MCF 10A (cell line): ENCODE results near the gene LAMA3. TPM values are rescaled to one million over a fixed set of nuclear protein-coding genes. Genes with fewer than 3 reads are reported as not detected.
A peak's percentile ranks its signal among the peaks of the same experiment; 100 is the strongest.

ENCODE experiments used
- BruUV-seq: library from RNA; stranded (reverse); fragments of 400-500 nt; replicated peaks from 2 replicates; lab custom pipeline; 2021; lab: Mats Ljungman, UMichigan
- CTCF ChIA-PET: fragments of 300-600 bp; sonication (Branson Sonifier 250); formaldehyde crosslinking; extraction: SDS; loops from one replicate; lab custom pipeline; 2021; ENCODE audit warnings: antibody characterized with exemption, inconsistent platforms; lab: Yijun Ruan, JAX
- POLR2A ChIA-PET: fragments of 300-600, 350-650 bp; sonication (Branson Sonifier 250); formaldehyde crosslinking; extraction: SDS; loops from one replicate; lab custom pipeline; 2020; ENCODE audit warnings: antibody characterized with exemption, inconsistent platforms; lab: Yijun Ruan, JAX
- DNase-seq: peaks from one replicate; pipeline ENCODE4 v3.0.0-alpha.2; 2018; ENCODE audit not compliant: unreplicated experiment
- H3K27ac Mint-ChIP-seq: one replicate; pipeline ENCODE4 v1.8.0; 2022; ENCODE audit warnings: mild to moderate bottlenecking, low read depth, mixed read lengths; ENCODE audit not compliant: unreplicated experiment
- H3K27me3 Mint-ChIP-seq: one replicate; pipeline ENCODE4 v1.8.0; 2022; ENCODE audit warnings: mixed read lengths; ENCODE audit not compliant: insufficient read depth, unreplicated experiment
- H3K36me3 Mint-ChIP-seq: one replicate; pipeline ENCODE4 v1.8.0; 2022; ENCODE audit warnings: mild to moderate bottlenecking, moderate library complexity, mixed read lengths; ENCODE audit not compliant: insufficient read depth, unreplicated experiment
- H3K4me1 Mint-ChIP-seq: one replicate; pipeline ENCODE4 v1.8.0; 2022; ENCODE audit warnings: mixed read lengths; ENCODE audit not compliant: insufficient read depth, unreplicated experiment
- H3K4me3 Mint-ChIP-seq: one replicate; pipeline ENCODE4 v1.8.0; 2022; ENCODE audit warnings: mild to moderate bottlenecking, moderate library complexity, mixed read lengths; ENCODE audit not compliant: unreplicated experiment
- H3K9me3 Mint-ChIP-seq: one replicate; pipeline ENCODE4 v1.8.0; 2022; ENCODE audit warnings: mixed read lengths; ENCODE audit not compliant: unreplicated experiment
- intact Hi-C: fragments of 100-400 bp; cut with micrococcal nuclease; formaldehyde crosslinking; loops from 2 replicates; pipeline ENCODE4 v1.14.1; 2022
- total RNA-seq: library from RNA; stranded (reverse); gene quantifications from 2 replicates; pipeline ENCODE4 v1.2.3, GENCODE V29; 2022
- TF ChIP-seq, protein P1 (sequence below): fragments of 200-600 bp; IDR thresholded peaks from one replicate; pipeline ENCODE4 v1.8.0; 2022; ENCODE audit warnings: antibody characterized with exemption, mild to moderate bottlenecking; ENCODE audit not compliant: unreplicated experiment

LAMA3 gene
- total RNA-seq, 1 experiment from 2014 or later: 371 TPM

DNA sequence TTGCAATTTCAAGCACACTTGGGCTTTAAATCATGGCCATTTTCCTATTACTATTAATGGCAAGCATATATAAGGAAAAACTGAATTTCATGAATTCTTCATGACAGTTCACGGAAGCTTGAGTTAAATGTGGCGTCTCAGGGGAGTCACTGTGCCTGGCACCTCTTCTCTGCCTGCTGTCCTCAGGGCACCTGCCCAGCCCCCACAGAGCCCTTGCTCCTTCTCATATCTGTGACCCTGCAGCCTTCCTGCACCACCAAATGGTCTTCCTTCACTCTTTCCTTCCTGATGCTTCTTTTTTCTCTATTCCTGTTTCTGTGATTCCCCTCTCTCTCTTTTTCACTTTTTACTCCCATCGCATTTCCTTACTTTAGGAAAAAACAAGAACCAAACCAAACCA is 35.4 kb downstream of the LAMA3 start:
- Mint-ChIP-seq H3K4me1 (peaks cover 32% of the 10 kb centered on the region), H3K9me3 (no peaks in the 10 kb centered on the region), H3K27ac (peak overlapping the region; percentile 94), H3K4me3 (no peak overlapping the region), H3K27me3 (no peaks in the 10 kb centered on the region), H3K36me3 (no peaks in the 10 kb centered on the region)
- TF ChIP-seq, protein P1, sequence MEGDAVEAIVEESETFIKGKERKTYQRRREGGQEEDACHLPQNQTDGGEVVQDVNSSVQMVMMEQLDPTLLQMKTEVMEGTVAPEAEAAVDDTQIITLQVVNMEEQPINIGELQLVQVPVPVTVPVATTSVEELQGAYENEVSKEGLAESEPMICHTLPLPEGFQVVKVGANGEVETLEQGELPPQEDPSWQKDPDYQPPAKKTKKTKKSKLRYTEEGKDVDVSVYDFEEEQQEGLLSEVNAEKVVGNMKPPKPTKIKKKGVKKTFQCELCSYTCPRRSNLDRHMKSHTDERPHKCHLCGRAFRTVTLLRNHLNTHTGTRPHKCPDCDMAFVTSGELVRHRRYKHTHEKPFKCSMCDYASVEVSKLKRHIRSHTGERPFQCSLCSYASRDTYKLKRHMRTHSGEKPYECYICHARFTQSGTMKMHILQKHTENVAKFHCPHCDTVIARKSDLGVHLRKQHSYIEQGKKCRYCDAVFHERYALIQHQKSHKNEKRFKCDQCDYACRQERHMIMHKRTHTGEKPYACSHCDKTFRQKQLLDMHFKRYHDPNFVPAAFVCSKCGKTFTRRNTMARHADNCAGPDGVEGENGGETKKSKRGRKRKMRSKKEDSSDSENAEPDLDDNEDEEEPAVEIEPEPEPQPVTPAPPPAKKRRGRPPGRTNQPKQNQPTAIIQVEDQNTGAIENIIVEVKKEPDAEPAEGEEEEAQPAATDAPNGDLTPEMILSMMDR: no peak
- no TSS peak for BruUV-seq
- CTCF ChIA-PET: interaction anchor here (0.6 to 1.1 kb wide), 2 partner anchors 209 to 291 kb away, joined by 3 to 4 read pairs; no protein-coding TSS in a partner anchor
- POLR2A ChIA-PET: no interaction called here
- no peak for DNase-seq
- intact Hi-C loops: no loop called here

DNA sequence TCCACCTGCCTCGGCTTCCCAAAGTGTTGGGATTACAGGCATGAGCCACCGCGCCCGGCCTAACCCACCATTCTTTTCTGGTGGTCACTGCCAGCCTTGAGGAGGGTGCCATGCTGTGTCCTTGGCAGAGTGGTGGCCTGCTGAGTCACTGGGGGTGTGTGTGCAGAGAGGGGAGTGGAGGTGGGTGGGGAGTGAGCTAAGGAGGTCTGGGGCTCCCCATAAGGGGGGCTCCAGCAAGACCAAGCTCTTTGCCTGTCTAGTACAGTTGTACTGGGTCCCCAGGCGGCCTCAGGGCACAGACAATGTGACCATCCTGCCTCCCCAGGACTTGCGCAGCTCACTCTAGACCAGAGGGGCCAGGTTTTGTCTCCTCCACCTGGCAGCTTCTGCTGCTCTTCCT is 36.1 kb downstream of the LAMA3 start:
- no peak overlapping the region for H3K4me3 Mint-ChIP-seq
- H3K27me3 Mint-ChIP-seq: no peaks in the 10 kb centered on the region
- intact Hi-C loops: no loop called here
- H3K36me3 Mint-ChIP-seq: no peaks in the 10 kb centered on the region
- TF ChIP-seq, protein P1: no peak
- DNase-seq: no peak
- ChIA-PET CTCF (no interaction called here), POLR2A (no interaction called here)
- no TSS peak for BruUV-seq
- peaks cover 27% of the 10 kb centered on the region for H3K4me1 Mint-ChIP-seq
- H3K9me3 Mint-ChIP-seq: no peaks in the 10 kb centered on the region
- peak overlapping the region; percentile 94 for H3K27ac Mint-ChIP-seq

DNA sequence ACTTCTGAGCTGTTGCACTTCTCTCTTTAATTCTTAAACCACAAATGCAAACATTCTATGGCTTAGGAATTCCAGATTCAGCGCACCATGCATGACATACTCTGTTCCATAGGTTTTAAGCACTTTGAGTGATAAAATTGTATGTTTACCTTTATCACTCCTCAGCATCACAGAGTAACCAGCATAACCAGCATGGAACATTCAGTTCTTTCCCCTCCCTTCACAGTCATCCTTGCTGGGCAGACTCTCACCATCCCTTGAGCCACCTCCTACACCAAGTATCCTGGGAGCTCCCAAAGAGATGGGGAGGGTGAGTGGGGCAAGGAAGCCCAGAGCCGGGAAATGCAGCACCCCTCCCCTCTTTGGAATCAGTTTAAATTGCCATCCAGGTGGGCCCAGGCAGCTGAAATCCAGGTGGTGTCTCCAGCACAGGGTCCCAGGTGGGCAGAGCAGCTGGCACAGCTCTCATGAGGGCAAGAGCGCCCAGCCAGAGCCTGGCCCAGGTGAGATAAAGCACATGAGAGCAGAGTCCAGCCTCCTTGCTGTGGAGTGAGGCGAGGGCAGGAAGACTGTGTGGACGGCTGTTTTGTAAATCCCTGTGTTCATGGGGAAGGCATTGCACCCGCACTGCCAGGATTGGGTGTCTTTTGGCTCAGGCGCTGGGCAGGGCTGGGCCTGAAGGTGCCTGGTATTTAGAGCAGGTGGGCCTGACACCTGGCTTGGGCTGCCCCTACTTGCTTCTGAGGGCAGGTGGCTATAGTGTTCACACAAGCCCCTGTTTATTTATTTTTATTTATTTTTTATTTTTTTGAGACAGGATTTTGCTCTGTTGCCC is 36.8 kb downstream of the LAMA3 start:
- no peaks in the 10 kb centered on the region for H3K9me3 Mint-ChIP-seq
- intact Hi-C loops: no loop called here
- H3K4me1 Mint-ChIP-seq: peaks cover 27% of the 10 kb centered on the region
- H3K4me3 Mint-ChIP-seq: no peak overlapping the region
- no TSS peak for BruUV-seq
- ChIA-PET CTCF (no interaction called here), POLR2A (no interaction called here)
- no peaks in the 10 kb centered on the region for H3K36me3 Mint-ChIP-seq
- TF ChIP-seq, protein P1: no peak
- H3K27me3 Mint-ChIP-seq: no peaks in the 10 kb centered on the region
- DNase-seq: no peak
- H3K27ac Mint-ChIP-seq: peak overlapping the region; percentile 94

GRCh38 chr18:23727707-23728493 is 38.6 kb downstream of the LAMA3 start:
- ChIA-PET POLR2A (interaction anchor here (1.0 to 1.3 kb wide), 2 partner anchors 8 to 12 kb away, joined by 3 to 4 read pairs; no protein-coding TSS in a partner anchor), CTCF (interaction anchor here (0.6 kb wide), 1 partner anchor 89 kb away, joined by 3 read pairs; no protein-coding TSS in a partner anchor)
- DNase-seq: no peak
- Mint-ChIP-seq H3K27ac (peak overlapping the region; percentile 19), H3K27me3 (no peaks in the 10 kb centered on the region), H3K36me3 (no peaks in the 10 kb centered on the region), H3K9me3 (no peaks in the 10 kb centered on the region), H3K4me1 (peaks cover 19% of the 10 kb centered on the region), H3K4me3 (no peak overlapping the region)
- TF ChIP-seq, protein P1: no peak
- intact Hi-C loops: no loop called here
- BruUV-seq: no TSS peak
